Sigmoid colon (tissue), 4 donors: ENCODE results near the gene GALNT7.

Experiments used
- CTCF ChIP-seq, 4 experiments: fragments of 450-650 bp in 3 of 4; fragments of 200-600 bp in 1 of 4; IDR thresholded peaks; one replicate each; pipeline ENCODE4 v1.5.1; 2016 to 2019; ENCODE audit warnings: antibody characterized with exemption in 4 of 4, mild to moderate bottlenecking in 3 of 4, moderate library complexity in 2 of 4
- EP300 ChIP-seq, 4 donors: sonication (generic); formaldehyde crosslinking; IDR thresholded peaks; one replicate each; pipeline ENCODE4 v1.6.1; 2017; ENCODE audit warnings: antibody characterized with exemption in 4 of 4
- POLR2A ChIP-seq, 2 donors: fragments of 450-650 bp; IDR thresholded peaks; one replicate each; pipeline ENCODE4 v1.6.1; 2016; ENCODE audit warnings: antibody characterized with exemption in 2 of 2, mild to moderate bottlenecking in 2 of 2, moderate library complexity in 2 of 2
- POLR2AphosphoS5 ChIP-seq, 4 donors: sonication (generic); formaldehyde crosslinking; IDR thresholded peaks; one replicate each; pipeline ENCODE4 v1.6.1; 2017; ENCODE audit warnings: antibody characterized with exemption in 4 of 4

- no peak for TF ChIP-seq CTCF (IDR thresholded peaks at IDR 0.05)
- no peak for TF ChIP-seq POLR2A (IDR thresholded peaks at IDR 0.05)
- no peak for TF ChIP-seq EP300 (IDR thresholded peaks at IDR 0.05)
- no peak for TF ChIP-seq POLR2AphosphoS5 (IDR thresholded peaks at IDR 0.05)
Measured at GRCh38 chr4:173287486-173287885, 118.9 kb downstream of the GALNT7 start.
